ENCODE measurements around the gene TAF7.

TAF7 gene

DNA sequence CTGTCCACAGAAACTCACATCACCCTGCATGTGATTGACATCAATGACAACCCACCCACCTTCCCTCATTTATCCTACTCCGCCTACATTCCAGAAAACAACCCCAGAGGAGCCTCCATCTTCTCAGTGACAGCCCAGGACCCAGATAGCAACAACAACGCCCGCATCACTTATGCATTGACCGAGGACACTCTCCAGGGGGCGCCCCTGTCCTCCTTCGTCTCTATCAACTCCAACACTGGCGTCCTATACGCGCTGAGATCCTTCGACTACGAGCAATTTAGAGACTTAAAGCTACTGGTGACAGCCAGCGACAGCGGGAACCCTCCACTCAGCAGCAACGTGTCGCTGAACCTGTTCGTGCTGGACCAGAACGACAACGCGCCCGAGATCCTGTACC lies 24.7 kb upstream of the TAF7 start:
- Histone ChIP-seq H3K9me3 (ENCODE audit: control insufficient read depth, insufficient read depth, low read length) (peaks cover 9% of the 10 kb centered on the region; the same call in 1 of the 2 replicates), H3K27ac (ENCODE audit: low read depth, low read length) (no peak overlapping the region), H3K9me2 (replicated peaks; ENCODE audit: control insufficient read depth, low read length) (no peaks in the 10 kb centered on the region), H3K27me3 (ENCODE audit: control insufficient read depth, low read length) (no peaks in the 10 kb centered on the region), H3K4me2 (ENCODE audit: low read length) (no peak overlapping the region), H3K4me3 (ENCODE audit: low read length) (no peak overlapping the region), H4K20me1 (ENCODE audit: control insufficient read depth, insufficient read depth, low read depth, low read length) (no peaks in the 10 kb centered on the region), H3F3A (ENCODE audit: control insufficient read depth, insufficient read depth) (no peaks in the 10 kb centered on the region), H3K36me3 (ENCODE audit: control insufficient read depth, low read length) (no peaks in the 10 kb centered on the region), H3K79me2 (ENCODE audit: control insufficient read depth, low read length) (no peaks in the 10 kb centered on the region), H3K4me1 (ENCODE audit: control insufficient read depth, low read length) (peaks cover 7% of the 10 kb centered on the region)
- TF ChIP-seq, protein P1, sequence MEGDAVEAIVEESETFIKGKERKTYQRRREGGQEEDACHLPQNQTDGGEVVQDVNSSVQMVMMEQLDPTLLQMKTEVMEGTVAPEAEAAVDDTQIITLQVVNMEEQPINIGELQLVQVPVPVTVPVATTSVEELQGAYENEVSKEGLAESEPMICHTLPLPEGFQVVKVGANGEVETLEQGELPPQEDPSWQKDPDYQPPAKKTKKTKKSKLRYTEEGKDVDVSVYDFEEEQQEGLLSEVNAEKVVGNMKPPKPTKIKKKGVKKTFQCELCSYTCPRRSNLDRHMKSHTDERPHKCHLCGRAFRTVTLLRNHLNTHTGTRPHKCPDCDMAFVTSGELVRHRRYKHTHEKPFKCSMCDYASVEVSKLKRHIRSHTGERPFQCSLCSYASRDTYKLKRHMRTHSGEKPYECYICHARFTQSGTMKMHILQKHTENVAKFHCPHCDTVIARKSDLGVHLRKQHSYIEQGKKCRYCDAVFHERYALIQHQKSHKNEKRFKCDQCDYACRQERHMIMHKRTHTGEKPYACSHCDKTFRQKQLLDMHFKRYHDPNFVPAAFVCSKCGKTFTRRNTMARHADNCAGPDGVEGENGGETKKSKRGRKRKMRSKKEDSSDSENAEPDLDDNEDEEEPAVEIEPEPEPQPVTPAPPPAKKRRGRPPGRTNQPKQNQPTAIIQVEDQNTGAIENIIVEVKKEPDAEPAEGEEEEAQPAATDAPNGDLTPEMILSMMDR (IDR thresholded peaks at IDR 0.05; ENCODE audit: low read depth, low read length, poor library complexity, severe bottlenecking) = no peak
- no peak for TF ChIP-seq EZH2phosphoT487 (IDR thresholded peaks at IDR 0.05; ENCODE audit: borderline replicate concordance, low read length)

DNA sequence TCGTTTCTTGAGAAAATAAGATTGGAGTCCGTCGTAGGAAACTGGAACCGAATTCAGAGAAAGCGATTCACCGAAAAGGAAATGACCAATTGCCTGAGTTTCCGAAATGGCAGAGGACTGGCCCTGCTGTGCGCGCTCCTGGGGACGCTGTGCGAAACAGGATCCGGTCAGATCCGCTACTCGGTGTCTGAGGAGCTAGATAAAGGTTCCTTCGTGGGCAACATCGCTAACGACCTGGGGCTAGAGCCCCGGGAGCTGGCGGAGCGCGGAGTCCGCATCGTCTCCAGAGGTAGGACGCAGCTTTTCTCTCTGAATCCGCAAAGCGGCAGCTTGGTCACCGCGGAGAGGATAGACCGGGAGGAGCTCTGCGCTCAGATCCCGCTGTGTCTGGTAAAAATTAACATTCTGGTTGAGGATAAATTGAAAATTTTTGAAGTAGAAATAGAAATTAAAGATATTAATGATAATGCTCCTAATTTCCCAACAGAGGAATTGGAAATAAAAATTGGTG lies 23.4 kb upstream of the TAF7 start:
- no peaks in the 10 kb centered on the region for H3K79me2 ChIP-seq (ENCODE audit: control insufficient read depth, low read length)
- no peaks in the 10 kb centered on the region for H3K36me3 ChIP-seq (ENCODE audit: control insufficient read depth, low read length)
- no peak for TF ChIP-seq EZH2phosphoT487 (IDR thresholded peaks at IDR 0.05; ENCODE audit: borderline replicate concordance, low read length)
- TF ChIP-seq, protein P1 (IDR thresholded peaks at IDR 0.05; ENCODE audit: low read depth, low read length, poor library complexity, severe bottlenecking) = no peak
- peaks cover 18% of the 10 kb centered on the region; the same call in 1 of the 2 replicates for H3K9me3 ChIP-seq (ENCODE audit: control insufficient read depth, insufficient read depth, low read length)
- H3K27ac ChIP-seq (ENCODE audit: low read depth, low read length) = no peak overlapping the region
- H3K9me2 ChIP-seq (replicated peaks; ENCODE audit: control insufficient read depth, low read length) = no peaks in the 10 kb centered on the region
- H3K4me2 ChIP-seq (ENCODE audit: low read length) = no peak overlapping the region
- no peak overlapping the region for H3K4me3 ChIP-seq (ENCODE audit: low read length)
- H3K4me1 ChIP-seq (ENCODE audit: control insufficient read depth, low read length) = no peaks in the 10 kb centered on the region
- no peaks in the 10 kb centered on the region for H3K27me3 ChIP-seq (ENCODE audit: control insufficient read depth, low read length)
- no peaks in the 10 kb centered on the region for H4K20me1 ChIP-seq (ENCODE audit: control insufficient read depth, insufficient read depth, low read depth, low read length)
- no peaks in the 10 kb centered on the region for H3F3A ChIP-seq (ENCODE audit: control insufficient read depth, insufficient read depth)

DNA sequence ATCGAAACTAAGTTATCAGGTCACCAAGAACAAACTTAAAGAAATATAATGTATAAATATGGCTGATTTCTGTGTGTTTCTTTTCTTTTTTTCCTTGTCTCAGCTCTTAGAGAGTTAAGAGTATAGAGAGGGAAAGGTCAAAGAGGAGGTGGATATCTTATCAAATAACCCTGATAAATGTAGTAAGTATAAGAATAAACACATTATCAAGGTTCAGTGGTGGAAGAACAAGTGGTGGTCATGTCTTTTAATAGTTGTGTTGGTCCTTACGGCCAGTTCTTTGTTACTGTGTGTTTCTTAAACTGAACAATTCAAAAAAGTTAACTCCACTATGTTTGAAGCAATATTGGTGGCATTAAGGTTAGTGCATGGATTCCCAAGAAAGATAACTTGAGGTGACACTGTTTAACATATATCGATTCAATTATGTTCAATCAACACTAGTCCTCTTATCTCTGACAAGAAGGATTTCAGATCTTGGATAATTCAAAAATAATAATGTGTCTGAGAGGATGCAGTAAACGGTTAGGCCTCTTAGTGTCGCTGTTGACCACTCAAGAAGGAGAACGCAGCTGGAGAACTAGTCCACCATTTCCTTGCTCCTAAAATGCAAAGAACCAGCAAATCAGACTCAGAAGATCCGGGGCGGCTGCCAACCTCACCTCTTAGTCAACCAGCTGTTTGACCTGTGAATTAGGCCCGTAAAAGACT lies 22.8 kb upstream of the TAF7 start, which contains the start of gene PCDHGA3:
Gene PCDHGA3 (plus strand): TSS at position 588 of the 711 bp plus-strand sequence. CDS start 205 bp downstream, outside the sequence.
- no peaks in the 10 kb centered on the region for H3K36me3 ChIP-seq (ENCODE audit: control insufficient read depth, low read length)
- H4K20me1 ChIP-seq (ENCODE audit: control insufficient read depth, insufficient read depth, low read depth, low read length) = no peaks in the 10 kb centered on the region
- H3F3A ChIP-seq (ENCODE audit: control insufficient read depth, insufficient read depth) = no peaks in the 10 kb centered on the region
- H3K27me3 ChIP-seq (ENCODE audit: control insufficient read depth, low read length) = no peaks in the 10 kb centered on the region
- H3K4me2 ChIP-seq (ENCODE audit: low read length) = no peak within 1 kb of the TSS
- no peaks in the 10 kb centered on the region for H3K79me2 ChIP-seq (ENCODE audit: control insufficient read depth, low read length)
- H3K27ac ChIP-seq (ENCODE audit: low read depth, low read length) = no peak within 1 kb of the TSS
- H3K9me3 ChIP-seq (ENCODE audit: control insufficient read depth, insufficient read depth, low read length) = peaks cover 23% of the 10 kb centered on the region; the same call in 1 of the 2 replicates
- no peak within 1 kb of the TSS for H3K4me3 ChIP-seq (ENCODE audit: low read length)
- H3K9me2 ChIP-seq (replicated peaks; ENCODE audit: control insufficient read depth, low read length) = no peaks in the 10 kb centered on the region
- no peaks in the 10 kb centered on the region for H3K4me1 ChIP-seq (ENCODE audit: control insufficient read depth, low read length)
- TF ChIP-seq EZH2phosphoT487 (IDR thresholded peaks at IDR 0.05; ENCODE audit: borderline replicate concordance, low read length) = no peak
- TF ChIP-seq, protein P1 (IDR thresholded peaks at IDR 0.05; ENCODE audit: low read depth, low read length, poor library complexity, severe bottlenecking) = peak; percentile 65

All from DOHH2 (cell line).